ENCODE data around the gene IQCH.
"Not testable (repeated sequence)": the region's sequence is repeated elsewhere in the genome, so short reads cannot be mapped to it uniquely, and the experiment has no call there.

IQCH gene

DNA sequence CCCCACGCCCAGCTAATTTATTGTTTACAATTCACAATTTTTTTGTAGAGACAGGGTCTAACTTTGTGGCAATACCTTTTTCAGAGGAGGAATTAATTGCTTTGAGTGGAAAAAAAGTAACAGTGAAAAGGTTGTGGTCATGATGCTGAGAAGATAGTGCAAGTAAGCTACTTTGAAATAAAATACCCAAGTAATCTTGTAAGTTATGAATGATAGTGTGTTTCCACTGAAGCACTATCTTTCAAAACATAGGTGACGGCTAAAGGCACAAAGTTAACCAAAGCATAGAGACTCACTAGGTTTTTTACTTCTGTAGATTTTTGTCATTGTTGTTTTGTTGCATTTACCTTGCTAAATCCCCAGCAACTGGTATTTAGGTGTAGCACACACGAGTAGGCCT lies 165.1 kb downstream of the IQCH start:
- no peak for DNase-seq (ENCODE audit: low read depth, low spot score)
- POLR2A ChIA-PET = no interaction called here
- CTCF ChIA-PET = interaction anchor here (1.5 to 3.4 kb wide), 2 partner anchors 14 to 416 kb away, joined by 4 to 17 read pairs; no protein-coding TSS in a partner anchor
- TF ChIP-seq CTCF (IDR thresholded peaks at IDR 0.05; ENCODE audit: insufficient read depth, low read length, missing control alignments) = no peak
- H3K4me3 ChIP-seq (ENCODE audit: low read depth, low read length) = no peak overlapping the region

GRCh38 chr15:67420137-67420536 lies 165.6 kb downstream of the IQCH start:
- no peak for DNase-seq (ENCODE audit: low read depth, low spot score)
- CTCF ChIA-PET = no interaction called here
- no peak overlapping the region for H3K4me3 ChIP-seq (ENCODE audit: low read depth, low read length)
- POLR2A ChIA-PET = no interaction called here
- no peak for TF ChIP-seq CTCF (IDR thresholded peaks at IDR 0.05; ENCODE audit: insufficient read depth, low read length, missing control alignments)

DNA sequence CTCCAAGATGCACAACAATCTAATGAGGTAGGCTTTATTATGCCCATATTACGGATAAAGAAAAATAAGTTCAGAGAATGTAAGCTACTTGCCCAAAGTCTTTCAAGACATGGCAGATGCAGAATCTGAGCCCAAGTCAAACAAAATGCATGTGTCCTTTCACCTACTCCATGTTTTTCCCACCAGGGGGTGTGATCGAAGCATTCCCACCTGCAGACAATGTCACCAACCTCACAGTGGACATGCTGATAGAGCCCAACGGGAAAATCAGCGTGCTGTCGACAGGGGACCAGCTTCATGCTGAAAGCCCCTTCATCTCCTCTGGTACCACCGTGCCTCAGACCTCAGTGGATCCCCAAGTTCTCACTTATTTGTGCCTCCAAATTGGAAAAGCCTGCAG lies 166.5 kb downstream of the IQCH start:
- TF ChIP-seq CTCF (IDR thresholded peaks at IDR 0.05; ENCODE audit: insufficient read depth, low read length, missing control alignments) = no peak
- ChIA-PET CTCF (interaction anchor here (2.1 kb wide), 1 partner anchor 12 kb away, joined by 8 read pairs; no protein-coding TSS in a partner anchor), POLR2A (no interaction called here)
- no peak for DNase-seq (ENCODE audit: low read depth, low spot score)
- H3K4me3 ChIP-seq (ENCODE audit: low read depth, low read length) = no peak overlapping the region

DNA sequence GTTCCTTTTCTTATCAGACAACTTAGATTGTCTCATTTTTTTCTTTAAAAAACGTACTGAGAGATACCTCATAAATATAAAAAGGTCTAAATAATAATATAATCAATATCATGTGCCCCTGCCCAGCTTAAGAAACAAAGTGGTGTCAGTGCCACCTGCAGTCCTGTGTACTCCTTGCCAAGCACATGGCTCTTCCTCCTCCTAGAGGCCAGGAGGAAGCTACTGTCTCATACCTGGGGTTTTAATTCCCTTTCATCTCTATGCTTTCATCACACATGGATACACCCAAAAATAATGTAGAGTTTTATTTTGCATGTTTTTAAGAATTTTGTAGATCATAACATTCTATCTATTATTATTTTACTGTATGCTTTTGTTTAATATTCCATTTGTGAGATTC lies 167.7 kb downstream of the IQCH start:
- CTCF ChIA-PET = interaction anchor here (1.9 to 2.1 kb wide), 2 partner anchors 10 to 11 kb away, joined by 5 to 8 read pairs; no protein-coding TSS in a partner anchor
- DNase-seq (ENCODE audit: low read depth, low spot score) = no peak
- POLR2A ChIA-PET = no interaction called here
- TF ChIP-seq CTCF (IDR thresholded peaks at IDR 0.05; ENCODE audit: insufficient read depth, low read length, missing control alignments) = no peak
- no peak overlapping the region for H3K4me3 ChIP-seq (ENCODE audit: low read depth, low read length)

- ChIA-PET POLR2A (no interaction called here), CTCF (interaction anchor here (0.6 to 3.2 kb wide), 46 partner anchors 8 to 777 kb away, joined by 3 to 39 read pairs (median 4); no protein-coding TSS in a partner anchor)
- H3K4me3 ChIP-seq (ENCODE audit: low read depth, low read length) = no peak overlapping the region
- TF ChIP-seq CTCF (IDR thresholded peaks at IDR 0.05; ENCODE audit: insufficient read depth, low read length, missing control alignments) = peak; percentile 83
- DNase-seq (ENCODE audit: low read depth, low spot score) = no peak
Measured at GRCh38 chr15:67433495-67434099, 179.0 kb downstream of the IQCH start.

DNA sequence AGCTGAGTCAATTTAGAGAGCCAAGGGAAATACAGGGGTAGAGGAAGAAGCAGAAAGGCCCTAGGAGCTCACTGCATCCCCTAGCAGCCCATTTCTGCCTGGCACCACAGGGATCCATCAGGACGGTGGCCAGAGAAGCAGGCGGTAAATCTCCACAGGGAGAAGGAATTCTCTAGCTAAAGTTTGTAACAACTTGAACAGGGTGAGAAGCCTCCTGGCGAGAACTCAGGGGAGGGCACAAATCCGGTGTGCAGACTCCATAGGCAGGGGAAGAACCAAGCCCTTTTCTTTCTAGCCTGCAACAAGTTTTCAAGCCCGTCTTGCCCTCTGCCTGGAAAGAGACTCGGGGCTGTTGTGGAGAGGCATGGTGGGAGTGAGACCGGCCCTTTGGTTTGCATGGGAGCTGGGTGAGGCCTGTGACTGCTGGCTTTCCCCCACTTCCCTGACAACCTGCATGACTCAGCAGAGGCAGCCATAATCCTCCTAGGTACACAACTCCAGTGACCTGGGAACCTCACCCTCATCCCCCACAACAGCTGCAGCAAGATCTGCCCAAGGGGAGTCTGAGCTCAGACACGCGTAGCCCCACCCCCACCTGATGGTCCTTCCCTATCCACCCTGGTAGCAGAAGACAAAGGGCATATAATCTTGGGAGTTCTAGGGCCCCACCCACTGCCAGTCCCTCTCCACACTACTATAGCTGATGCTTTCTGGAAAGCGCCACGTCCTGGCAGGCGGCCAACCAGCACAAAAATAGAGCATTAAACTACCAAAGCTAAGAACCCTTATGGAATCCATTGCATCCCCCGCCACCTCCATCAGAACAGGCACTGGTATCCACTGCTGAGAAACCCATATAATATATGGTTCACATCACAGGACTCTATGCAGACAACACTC lies 182.0 kb downstream of the IQCH start:
- DNase-seq (ENCODE audit: low read depth, low spot score); POLR2A ChIA-PET; H3K4me3 ChIP-seq (ENCODE audit: low read depth, low read length): not testable (repeated sequence)
- CTCF ChIA-PET = interaction anchor here (1.3 to 2.1 kb wide), 3 partner anchors 11 to 489 kb away, joined by 3 to 11 read pairs (median 6); no protein-coding TSS in a partner anchor
